Astrocyte (in vitro differentiated cells and primary cell): Measurements from ENCODE around the gene SIAE.

Experiments
- CTCF ChIP-seq: IDR thresholded peaks from 2 replicates; pipeline ENCODE4 v1.5.1; 2011; ENCODE audit warnings: low read depth, mild to moderate bottlenecking, inconsistent platforms, low read length, moderate library complexity; ENCODE audit not compliant: insufficient read depth
- EZH2 ChIP-seq: IDR thresholded peaks from 2 replicates; pipeline ENCODE4 v1.6.1; 2012; ENCODE audit warnings: mild to moderate bottlenecking, low read length, inconsistent platforms; ENCODE audit not compliant: insufficient read depth

GRCh38 chr11:124657904-124658303 is 15.6 kb downstream of the SIAE start:
- TF ChIP-seq CTCF = no peak
- TF ChIP-seq EZH2 = no peak
